NCI-H146 treated with DMSO at 0.1 percent for 48 hours (cell line): ENCODE results near the gene FAM210B.
"Not testable (repeated sequence)": the region's sequence is repeated elsewhere in the genome, so short reads cannot be mapped to it uniquely, and the experiment has no call there.

Source experiments
- DNase-seq: peaks from one replicate; lab custom pipeline; 2025; ENCODE audit not compliant: unreplicated experiment; lab: John Stamatoyannopoulos, UW

FAM210B gene

DNA sequence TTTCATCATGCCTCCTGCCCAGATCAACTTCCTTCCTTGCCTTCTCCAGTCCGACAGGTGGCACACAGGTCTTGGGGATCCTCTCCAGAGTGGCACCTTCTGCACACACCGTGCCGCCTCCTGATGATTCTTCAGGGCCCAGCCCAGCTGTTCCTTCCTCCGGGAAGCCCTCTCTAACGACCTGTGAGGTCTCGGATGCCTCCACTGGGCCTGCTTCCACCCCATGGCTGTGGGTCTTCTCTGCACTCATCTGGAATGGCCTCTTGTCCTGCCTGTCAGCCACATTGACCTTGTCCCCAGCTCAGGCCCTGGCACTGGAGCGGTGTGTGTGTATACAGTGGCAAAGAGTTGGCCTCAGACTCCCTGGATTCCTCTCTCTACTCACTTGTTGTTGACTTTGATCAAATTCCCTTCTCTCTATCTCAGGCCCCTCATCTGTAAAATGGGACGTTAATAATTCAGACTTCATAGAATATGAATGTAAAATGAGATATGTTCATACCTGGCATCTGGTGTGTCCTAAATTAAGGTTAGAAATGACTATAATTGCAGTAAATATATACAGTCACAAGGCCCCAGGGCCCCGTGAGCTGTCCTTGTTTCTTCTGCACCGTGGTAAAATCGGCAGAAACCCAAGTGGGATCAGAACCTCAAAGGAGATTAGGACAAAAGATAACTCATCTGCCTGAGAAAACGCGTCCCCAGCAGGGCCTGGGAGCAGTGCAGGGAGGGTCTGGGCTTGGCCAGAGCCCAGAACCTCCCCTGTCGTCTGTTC lies 1.5 kb downstream of the FAM210B start:
- DNase-seq, result no peak

DNA sequence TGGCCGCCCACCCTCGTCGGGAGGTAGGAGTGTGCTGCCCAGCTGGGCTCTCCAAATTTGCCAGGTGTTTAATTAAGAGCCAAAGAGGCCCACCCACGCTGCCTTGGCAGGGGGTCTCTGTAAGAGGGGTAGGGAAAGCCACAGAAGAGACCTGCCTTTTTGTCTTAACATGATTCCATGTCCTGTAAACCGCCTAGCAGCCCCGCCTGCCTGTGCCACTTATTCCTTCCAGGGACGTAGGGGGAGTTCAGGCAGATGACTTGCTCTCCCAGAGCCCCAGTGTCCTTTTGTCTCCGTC lies 2.1 kb downstream of the FAM210B start:
- no peak for DNase-seq

DNA sequence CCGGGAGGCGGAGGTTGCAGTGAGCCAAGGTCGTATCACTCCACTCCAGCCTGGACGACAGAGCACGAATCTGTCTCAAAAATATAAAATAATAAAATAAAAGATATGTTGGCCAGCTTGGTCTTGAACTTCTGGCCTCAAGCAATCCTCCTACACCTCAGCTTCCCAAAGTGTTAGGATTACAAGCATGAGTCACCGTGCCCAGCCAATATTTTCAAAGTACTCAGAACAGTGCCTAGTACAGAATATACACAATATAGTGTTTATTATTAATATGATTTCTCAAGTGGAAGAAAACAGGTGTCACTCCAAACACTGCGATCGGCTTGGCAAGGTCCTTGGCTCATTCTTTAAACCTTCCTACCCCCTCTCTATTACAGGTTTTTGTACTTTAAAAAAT lies 3.1 kb downstream of the FAM210B start:
- DNase-seq, result no peak

DNA sequence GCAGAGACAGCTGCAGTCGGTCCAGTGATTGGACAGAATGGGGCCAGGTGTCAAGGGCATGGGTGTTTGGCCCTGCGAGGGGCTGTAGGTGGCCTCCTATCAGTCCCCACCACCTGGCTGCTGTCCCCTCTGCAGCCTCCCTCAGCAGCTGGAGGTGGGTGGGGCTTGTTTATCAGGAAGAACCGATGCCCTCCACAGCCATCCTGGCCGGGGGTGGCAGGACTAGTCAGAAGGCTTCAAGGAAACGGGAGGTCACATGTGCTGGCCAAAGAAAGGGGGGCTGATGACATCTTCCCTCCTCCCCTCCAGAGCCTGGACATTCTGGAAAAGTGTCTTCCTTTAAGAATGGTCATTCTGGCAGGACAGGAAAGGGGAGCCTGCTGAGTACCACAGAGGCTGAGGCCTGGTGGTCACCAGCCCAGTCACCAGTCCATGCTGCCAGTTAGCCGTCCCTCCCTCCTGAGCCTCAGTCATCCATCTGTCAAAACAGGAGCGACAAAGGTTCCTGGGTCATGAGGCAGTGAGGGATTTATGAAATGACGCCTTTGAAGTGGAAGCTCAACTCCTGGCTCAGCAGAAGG lies 4.1 kb downstream of the FAM210B start:
- no peak for DNase-seq

DNA sequence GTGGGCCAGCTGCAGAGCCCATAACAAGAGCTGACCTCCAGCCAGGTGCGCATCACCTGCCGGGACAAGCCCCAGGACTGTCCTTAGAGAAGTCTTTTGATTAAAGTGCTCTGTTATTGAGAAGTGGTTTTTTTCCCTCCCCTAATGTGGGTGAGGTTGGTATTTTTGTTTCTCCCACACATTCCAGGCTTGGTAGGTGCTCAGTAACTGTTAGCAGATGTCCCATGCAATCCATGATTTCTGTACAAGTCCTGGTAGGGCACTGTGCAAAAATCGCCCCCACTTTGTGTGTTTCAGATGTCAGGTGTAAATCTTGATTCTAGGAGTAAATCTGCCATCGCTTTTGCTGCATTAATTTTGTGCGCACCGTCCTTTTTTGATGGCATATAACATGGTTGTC lies 4.7 kb downstream of the FAM210B start:
- DNase-seq, result no peak

DNA sequence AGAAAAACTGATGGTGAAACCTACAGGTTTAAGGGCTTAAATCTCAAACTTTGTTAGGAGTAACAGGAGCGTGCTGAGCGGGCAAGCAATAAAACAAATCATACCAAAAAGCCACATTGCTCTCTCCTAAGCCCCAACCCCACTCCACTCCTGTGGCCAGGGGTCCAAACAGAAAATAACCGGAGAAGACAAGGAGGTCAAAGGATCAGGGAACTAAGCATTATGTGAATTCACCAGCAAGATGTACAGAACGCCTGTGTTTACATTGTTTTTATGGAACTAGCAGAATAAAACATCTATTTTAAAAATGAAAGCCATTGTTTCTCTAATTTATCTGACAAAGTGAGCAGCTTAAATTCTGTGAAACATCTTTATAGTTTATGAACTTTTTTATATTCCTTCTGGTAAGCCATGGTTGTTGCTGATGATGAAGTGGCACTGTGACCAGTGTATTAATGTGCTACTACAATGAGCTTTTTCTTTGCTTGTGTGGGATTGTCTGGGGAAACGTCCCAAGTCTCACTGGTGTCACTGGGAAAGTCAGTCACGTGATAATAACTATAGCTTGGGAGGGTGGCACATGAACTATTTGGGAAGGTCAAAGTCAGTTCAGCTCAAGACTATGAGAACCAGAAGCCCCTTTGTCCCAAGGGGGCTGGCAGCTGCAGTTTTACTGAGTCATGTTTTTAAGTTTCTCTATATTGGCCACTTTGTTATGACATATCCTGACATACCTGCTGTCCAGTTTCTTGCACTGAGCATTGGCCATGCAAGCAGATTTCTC lies 9.8 kb downstream of the FAM210B start:
- DNase-seq, result no peak

DNA sequence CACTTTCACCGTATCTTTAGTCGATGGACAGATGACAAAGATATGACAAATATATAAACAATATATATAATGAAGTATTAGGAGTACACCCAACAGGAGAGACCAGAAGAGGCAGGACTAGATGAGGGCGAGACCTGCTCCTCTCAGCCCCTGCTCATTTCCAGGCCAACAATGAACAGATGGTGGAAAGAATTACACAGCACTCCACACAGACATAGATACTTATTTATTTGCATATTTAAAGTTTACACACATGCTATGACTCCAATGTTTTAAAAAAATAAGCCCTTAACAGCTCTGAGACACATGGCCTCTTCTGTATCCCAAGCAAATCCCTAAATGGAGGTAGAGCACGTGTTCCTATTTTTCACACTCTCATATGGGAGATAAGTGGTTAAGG lies 10.4 kb downstream of the FAM210B start:
- no peak for DNase-seq

DNA sequence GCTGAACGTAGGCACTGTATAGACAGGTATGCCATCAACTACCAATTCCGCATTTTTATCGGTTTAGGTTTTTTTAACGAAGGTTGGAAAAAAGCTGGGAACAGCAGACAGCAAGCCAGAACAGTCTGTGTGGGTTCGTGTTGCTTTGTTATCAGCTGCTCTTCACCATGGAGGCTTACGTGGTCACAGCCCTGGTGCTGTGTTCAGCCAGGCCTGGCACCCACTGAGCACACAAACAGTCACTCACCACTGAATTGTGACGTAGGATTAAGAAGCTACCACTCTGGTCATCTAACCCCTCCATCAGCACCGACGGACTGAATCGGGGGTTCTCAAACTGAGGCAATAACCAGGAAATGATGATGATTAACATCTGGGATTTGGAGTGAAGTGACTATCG lies 13.2 kb downstream of the FAM210B start:
- no peak for DNase-seq

DNA sequence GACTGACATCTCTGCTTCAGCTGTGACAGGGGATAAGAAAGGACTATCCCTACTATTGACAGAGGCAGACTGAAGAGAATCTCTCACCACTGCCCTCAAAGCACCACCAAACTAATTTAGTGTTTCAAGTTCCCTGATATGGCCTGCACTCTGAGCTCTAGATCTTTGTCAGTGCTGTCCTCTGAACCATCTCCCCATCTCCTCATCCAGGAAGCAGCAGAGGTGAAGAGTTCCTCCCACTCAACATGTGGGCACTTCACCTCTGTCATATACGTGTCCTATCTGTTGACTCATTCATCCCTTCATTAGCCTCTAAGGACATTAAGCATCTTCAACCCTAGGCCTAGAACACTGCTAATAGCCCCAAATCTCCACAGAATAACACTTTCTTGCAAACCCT lies 14.1 kb downstream of the FAM210B start:
- no peak for DNase-seq

DNA sequence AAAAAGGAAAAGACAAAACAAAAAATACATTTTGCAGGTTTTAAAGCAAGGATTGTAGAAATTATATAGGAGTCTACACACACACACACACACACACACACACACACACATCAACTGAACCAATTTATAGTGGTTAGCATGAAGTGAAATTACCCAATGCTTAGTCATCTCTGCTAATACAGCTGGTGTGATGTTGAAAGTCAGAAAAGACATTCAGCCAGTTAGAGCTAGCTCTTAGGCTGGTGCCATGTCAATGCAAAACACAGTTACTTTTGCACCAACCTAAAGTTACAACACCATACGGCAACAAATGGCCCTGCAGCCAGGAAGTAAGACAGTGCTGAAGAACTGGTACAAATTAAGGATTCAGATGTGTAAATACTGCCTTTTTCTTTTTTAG lies 15.2 kb downstream of the FAM210B start:
- no peak for DNase-seq

DNA sequence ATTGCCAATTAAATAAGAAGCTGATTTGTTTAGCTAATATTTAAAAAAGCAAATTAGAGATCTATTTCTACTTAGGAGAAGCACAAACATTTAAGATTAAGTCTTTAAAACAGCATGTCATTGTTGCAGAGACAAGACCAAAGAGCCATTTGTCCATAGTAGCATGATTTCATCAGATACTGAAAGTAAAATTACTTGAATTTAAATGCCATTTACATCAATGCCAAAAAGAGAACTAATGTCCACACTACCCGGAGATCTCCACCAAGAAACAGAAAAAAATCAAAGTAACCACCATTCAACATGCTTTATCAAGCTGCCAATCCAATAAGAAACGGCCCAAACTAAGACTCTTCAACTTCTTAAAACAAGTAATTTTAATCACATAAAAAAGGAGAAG lies 17.6 kb downstream of the FAM210B start:
- DNase-seq, result no peak

DNA sequence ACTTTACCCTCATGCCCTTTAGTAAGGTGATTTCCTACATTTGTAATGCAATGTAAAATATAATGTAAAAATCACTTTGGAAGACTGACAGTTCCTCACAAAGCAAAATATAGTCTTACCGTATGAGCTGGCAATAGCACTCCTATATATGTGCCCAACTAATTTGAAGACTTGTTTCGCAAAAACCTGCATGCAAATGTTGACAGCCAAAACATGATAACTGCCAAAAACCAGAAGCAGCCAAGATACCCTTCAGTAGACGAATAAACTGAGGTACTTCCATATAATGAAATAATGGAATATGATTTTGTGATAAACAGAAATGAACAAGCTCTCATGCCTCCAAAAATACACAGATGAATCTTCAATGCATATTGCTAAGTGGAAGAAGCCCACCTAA lies 19.6 kb downstream of the FAM210B start:
- DNase-seq, result no peak

DNA sequence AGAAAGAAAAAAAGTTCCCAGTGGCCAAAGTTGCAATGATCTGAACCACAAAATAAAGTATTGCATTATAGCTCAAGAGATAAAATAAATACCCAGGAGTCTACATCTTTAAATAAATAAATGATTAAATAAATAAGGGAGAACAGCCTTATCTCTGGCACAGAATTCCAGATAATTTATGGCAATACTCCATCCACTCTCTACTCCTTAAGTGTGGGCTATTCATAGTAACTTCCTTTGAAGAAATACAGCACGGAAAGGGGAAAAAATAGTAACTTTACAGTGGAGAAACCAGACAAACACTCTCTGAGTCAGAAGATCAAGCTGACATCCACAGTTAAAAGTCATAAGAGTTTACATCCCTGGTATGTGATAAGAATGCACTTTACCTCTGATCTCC lies 21.6 kb downstream of the FAM210B start:
- DNase-seq, result no peak

DNA sequence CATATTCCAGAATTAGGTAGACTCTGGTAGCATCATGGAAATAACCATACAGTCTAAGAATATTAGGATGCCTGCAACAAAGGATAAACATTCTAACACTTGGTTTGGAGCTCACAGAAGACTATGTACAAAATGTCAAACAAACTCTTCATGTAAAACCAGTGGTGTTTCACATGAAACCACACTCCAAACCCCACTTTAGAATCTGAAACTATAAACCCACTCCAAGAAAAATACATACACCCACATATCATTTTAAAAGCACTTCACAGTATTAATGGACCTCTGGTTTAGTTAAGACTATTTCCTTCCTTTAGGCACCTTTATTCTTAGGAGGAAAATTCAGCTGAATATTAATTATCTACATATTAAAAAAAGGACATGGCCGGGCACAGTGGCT lies 22.7 kb downstream of the FAM210B start:
- no peak for DNase-seq

DNA sequence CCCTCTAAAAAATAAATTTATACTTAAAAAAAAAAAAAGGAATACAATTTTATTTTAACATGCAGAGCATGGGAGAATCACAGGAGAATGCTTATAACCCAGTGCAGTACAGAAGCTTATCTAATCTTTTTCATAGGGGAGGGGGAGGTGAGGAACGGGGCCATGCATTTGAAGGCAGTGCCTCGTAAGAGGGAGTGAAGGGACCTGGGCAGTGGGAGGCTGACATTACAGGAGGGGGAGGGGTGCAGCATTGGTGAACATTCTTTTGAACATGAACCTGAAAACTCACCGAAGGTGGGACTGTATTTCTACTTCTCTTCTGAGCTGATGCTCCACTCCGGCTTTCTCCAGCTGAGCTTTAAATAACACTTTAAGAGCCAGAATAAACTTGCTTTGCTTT lies 23.9 kb downstream of the FAM210B start:
- DNase-seq, result no peak

DNA sequence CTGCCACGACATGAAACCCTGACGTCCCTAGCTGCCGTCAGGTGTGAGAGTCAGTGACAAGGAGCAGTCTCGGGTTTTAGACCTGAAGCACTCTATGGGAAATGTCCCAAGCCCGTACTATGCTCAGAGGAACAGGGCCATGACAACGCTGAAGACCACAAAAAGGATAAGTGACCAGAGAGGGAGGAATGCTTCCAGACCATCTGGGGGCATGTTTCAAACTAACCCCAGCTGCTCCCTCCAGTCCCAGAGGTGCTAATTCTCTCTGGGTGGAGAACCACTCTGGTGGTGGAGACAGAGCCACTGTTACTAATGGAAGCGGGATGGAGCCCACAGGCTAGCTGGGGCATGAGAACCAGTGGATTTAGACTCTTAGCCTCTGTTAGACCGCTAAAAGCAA lies 24.6 kb downstream of the FAM210B start:
- no peak for DNase-seq

DNA sequence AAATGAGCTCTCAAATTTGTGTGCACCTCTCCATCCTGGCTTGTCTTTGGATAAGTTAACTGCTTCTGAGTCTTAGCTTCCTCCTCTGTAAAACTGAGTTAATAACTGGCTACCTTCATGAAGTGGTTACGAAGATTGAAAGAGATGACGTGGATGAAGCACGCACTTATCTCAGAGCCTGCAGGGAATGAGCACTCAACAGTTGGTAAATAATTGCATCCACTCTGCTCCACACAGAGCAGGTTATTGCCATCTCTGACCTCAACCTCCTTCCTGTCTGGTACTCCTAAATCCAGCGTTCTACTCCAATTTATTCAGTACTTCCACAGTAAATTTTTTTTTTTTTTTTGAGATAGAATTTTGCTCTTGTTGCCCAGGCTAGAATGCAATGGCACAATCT lies 26.4 kb downstream of the FAM210B start:
- no peak for DNase-seq

DNA sequence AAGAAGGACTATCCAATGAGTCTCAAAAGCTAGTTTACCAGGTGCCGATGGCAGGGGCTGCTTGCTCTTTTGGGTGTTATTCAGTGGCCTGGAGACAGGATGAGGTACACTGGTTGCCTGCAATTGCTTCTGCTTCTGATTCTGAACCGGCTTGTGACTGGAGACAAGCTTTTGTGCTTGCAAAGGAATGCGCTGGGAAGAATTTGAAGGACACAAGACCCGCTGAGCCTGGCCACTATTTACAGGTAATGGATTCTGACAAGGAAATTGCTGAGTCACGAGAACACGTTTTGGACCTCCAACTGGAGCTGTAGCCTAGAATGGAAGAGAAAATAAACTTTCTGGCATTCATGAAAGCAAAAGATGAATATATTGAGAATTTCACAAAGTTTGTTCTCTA lies 27.4 kb downstream of the FAM210B start:
- no peak for DNase-seq

DNA sequence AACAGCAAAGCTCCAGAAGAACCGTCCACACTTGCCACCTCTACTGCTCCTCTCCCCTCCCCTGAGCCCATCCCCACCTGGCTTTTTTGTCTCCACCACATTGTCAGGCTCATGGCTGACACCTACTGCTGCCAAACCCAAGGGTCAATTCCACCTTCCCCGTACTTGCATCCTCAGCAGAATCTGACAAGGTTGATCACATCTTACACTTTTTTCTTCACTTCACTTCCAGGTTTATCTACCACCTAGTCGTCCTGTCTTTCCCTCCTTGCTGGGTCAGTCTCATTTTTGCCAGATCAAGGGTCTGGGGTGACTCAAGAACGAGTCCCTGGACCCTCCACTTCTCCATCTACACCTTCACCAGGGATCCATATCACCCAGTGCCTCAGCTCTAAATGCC lies 30.1 kb downstream of the FAM210B start:
- no peak for DNase-seq

DNA sequence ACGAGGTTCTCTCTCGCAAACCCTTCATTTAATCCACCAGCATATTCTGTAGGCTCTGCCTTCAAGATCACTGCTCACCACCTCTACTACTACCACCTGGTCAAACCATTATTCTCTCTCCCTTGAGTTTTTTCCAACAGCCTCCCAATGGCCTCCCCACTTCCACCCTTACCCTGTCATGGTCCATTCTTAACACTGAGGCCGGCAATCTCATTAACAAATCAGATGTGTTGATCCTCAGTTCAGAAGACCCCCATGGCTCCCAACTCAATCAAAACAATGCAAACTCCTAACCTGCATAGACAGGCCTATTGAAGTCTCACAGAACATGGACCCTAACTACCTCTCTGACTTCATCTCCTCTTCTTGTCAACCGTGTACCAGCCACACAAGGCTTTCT lies 31.0 kb downstream of the FAM210B start:
- DNase-seq, result no peak

DNA sequence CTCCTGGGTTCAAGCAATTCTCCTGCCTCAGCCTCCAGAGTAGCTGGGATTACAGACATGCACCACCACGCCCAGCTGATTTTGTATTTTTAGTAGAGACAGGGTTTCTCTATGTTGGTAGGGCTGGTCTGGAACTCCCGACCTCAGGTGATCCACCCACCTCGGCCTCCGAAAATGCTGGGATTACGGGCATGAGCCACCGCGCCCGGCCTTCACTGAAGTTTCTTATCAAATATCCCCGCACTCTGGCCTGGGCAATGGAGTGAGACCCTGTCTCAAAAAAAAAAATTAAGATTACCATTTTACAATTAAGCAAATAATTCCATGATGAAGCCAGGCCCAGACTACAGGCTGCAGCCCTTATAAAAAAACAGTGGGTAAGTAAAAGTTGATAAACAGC lies 31.6 kb downstream of the FAM210B start:
- DNase-seq, result not testable (repeated sequence)

DNA sequence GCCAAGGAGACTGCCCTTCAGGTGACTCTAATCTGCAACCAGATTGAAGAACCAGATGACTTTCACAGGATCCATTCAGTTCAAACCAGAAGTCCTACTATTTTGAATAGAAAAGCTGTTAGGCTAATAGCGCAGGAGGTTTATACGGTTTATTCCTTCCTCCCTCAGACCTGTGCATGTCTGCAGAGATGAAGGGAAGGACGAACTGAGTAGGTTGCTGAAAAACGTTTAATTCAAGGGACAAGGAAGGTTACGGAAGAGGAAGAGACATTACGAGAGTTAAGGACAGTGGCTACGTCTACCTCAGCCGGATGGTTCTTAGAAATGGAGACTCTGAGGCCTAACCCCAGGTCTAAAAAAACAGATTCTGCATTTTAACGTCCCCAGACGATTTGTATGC lies 32.3 kb downstream of the FAM210B start:
- no peak for DNase-seq
